SJCRH30 (cell line): ENCODE results near the gene RAB31. TPM values are rescaled to one million over a fixed set of nuclear protein-coding genes. Genes with fewer than 3 reads are reported as not detected.

Experiments
- DNase-seq, 2 experiments: peaks; one replicate each; pipeline ENCODE4 v3.0.0-alpha.2; 2015 to 2020
- H3K27ac ChIP-seq: fragments of 250-450 bp; sonication (Bioruptor Pico); 2 replicates; pipeline ENCODE4 v1.5.1; 2020; ENCODE audit warnings: mild to moderate bottlenecking, moderate library complexity
- H3K27me3 ChIP-seq: fragments of 250-450 bp; sonication (Bioruptor Pico); 2 replicates; pipeline ENCODE4 v1.5.1; 2020; ENCODE audit warnings: mild to moderate bottlenecking, moderate library complexity
- H3K36me3 ChIP-seq: fragments of 250-450 bp; sonication (Bioruptor Pico); 2 replicates; pipeline ENCODE4 v1.5.1; 2020; ENCODE audit warnings: mild to moderate bottlenecking, moderate library complexity
- H3K4me1 ChIP-seq: fragments of 250-450 bp; sonication (Bioruptor Pico); 2 replicates; pipeline ENCODE4 v1.5.1; 2020; ENCODE audit warnings: mild to moderate bottlenecking, moderate library complexity
- H3K4me3 ChIP-seq: fragments of 250-450 bp; sonication (Bioruptor Pico); 2 replicates; pipeline ENCODE4 v1.5.1; 2020; ENCODE audit warnings: mild to moderate bottlenecking, moderate library complexity
- H3K9me3 ChIP-seq: fragments of 250-450 bp; sonication (Bioruptor Pico); replicated peaks from 2 replicates; pipeline ENCODE4 v1.5.1; 2020; ENCODE audit warnings: mild to moderate bottlenecking, moderate library complexity
- total RNA-seq: library from RNA; depleted of rRNA; stranded (reverse); fragments of >200 nt; shearing (Covaris generic); gene quantifications from 2 replicates; pipeline ENCODE4 v1.2.3, GENCODE V29; 2014

RAB31 gene
- total RNA-seq, 1 experiment from 2014 or later, result 8.1 TPM

DNA sequence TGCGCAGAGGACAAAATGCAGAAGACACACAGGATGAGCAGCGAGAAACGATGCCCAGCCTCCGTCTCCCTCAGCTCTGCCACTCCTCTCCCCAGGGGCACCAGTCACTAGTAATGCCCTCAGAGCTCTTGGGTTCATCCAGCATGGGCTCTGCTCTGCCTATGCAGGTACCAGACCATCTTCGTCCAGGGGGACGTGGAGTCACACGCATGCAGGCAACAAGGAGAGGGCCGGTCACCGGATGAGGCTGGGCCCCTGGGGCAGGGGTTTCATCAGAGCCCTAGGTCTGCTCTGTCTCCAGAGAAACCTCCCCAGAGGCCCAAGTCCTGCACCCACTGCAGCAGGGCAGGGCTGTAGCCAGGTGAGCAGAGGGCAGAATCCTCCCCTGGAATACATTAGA, 23.9 kb downstream of the RAB31 start:
- no peak overlapping the region for H3K27ac ChIP-seq
- no peaks in the 10 kb centered on the region for H3K9me3 ChIP-seq
- no peaks in the 10 kb centered on the region for H3K36me3 ChIP-seq

DNA sequence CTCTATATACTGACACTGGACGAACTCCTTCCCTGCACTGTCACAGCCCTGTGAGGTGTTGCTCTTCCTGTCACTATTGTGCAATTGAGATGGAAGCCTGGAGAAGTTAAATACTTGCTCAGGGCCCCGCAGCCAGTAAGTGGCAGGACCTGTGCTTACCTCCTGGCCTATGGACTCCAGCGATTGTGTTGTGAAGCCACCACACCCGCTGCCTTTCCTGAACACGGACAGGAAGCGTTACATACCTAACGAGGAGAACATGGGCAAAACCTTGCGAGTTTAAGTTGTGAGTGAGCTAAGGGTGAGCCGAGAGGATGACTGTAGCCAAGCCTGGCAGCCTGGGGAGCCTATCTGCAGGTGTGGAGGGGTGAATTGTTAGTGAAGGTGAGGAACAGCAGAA, 26.1 kb downstream of the RAB31 start:
- no peak for DNase-seq
- H3K36me3 ChIP-seq, result no peaks in the 10 kb centered on the region
- no peak overlapping the region for H3K27ac ChIP-seq
- H3K27me3 ChIP-seq, result no peaks in the 10 kb centered on the region
- peaks cover 14% of the 10 kb centered on the region for H3K4me1 ChIP-seq
- H3K4me3 ChIP-seq, result no peak overlapping the region
- H3K9me3 ChIP-seq, result no peaks in the 10 kb centered on the region

More for the DNA sequence above, 23.9 kb downstream of the RAB31 start:
- Histone ChIP-seq H3K27me3 (no peaks in the 10 kb centered on the region), H3K4me3 (no peak overlapping the region), H3K4me1 (peaks cover 4% of the 10 kb centered on the region; the same call in 1 of the 2 replicates)
- no peak for DNase-seq

DNA sequence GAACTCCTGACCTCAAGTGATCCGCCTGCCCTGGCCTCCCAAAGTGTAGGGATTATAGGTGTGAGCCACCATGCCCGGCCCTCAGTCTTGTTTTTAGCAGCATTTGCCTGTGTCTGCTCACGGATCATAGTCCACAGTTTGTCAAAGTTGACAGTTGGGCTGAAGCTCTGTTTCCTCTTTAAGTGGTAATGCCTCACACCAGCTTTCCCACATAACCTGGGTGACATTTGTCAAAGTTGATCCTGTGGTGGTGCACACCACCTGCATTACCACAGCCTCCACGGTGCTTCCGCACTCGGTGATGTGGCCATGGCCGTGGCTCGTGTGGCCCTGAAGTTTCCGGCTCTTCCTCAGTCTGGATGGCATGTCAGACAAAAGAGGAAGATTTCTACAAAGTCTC, 27.1 kb downstream of the RAB31 start:
- no peaks in the 10 kb centered on the region for H3K36me3 ChIP-seq
- no peak overlapping the region for H3K4me3 ChIP-seq
- H3K27ac ChIP-seq, result no peak overlapping the region
- H3K4me1 ChIP-seq, result peaks cover 14% of the 10 kb centered on the region
- no peak for DNase-seq
- H3K27me3 ChIP-seq, result no peaks in the 10 kb centered on the region
- H3K9me3 ChIP-seq, result no peaks in the 10 kb centered on the region

DNA sequence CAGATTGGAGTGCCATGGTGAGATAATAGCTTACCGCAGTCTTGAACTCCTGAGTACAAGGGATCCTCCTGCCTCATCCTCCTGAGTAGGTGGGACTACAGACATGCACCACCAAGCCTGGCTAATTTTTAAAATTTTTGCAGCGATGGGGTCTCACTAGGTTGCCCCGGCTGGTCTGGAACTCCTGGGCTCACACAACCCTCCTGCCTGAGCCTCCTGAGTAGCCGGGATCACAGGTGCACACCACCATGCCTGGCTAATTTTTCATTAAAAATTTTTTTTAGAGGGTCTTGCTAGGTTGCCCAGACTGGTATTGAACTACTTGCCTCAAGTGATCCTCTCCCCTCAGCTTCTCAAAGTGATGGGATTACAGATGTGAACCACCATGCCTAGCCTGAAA, 27.8 kb downstream of the RAB31 start:
- no peak for DNase-seq
- Histone ChIP-seq H3K27me3 (no peaks in the 10 kb centered on the region), H3K27ac (no peak overlapping the region), H3K9me3 (no peaks in the 10 kb centered on the region), H3K36me3 (no peaks in the 10 kb centered on the region), H3K4me1 (peaks cover 14% of the 10 kb centered on the region), H3K4me3 (no peak overlapping the region)

DNA sequence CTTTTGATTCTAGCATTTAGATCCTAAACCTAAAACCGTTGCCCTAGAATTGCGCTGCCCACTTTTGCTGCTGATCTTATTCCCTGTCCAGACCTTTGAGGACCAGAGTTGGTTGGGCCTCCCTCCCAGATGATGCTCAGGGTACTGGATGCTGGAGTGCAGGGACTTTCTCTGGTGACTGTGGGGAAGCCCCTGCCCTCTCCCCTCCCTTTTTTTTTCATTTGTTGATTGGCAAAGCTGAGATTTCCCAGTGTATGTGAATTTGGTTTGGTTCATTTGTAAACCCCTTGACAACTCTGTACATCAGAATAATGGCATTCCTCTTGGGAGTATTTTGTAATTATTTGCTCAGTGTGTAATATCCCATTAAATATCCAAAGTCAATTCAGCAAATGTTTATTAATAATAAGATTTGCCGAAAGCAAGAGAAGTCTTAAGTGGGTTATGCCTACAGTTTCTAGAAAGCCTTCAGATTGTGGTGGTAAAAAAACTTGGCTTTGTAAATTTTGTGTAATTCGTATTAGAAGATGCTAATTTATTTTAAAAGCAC, 28.3 kb downstream of the RAB31 start:
- DNase-seq, result no peak
- H3K4me1 ChIP-seq, result peaks cover 14% of the 10 kb centered on the region

DNA sequence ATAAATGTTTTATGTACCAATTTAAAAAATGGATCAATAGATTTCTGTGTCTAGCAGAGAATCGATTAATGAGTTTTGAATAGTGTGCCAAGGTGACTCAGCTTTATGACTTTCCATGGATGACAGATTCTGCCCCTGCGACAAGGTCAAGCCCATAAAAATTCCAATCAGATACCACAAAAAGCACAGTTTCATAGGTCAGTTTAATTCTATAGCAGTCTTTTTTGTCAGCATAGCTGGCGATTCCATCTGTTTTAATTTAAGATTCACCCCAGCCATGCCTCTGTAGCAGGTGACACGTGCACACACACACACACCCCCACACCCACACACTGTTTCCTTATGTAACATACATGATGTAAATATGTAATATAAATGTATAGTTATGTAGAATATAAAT, 28.9 kb downstream of the RAB31 start:
- Histone ChIP-seq H3K4me1 (peaks cover 14% of the 10 kb centered on the region), H3K27me3 (no peaks in the 10 kb centered on the region), H3K9me3 (no peaks in the 10 kb centered on the region), H3K4me3 (no peak overlapping the region; the same call in 1 of the 2 replicates), H3K27ac (peak overlapping the region; percentile 39; the same call in 1 of the 2 replicates), H3K36me3 (no peaks in the 10 kb centered on the region)
- peak in 1 of 2 experiments; percentile 9 for DNase-seq

More for the DNA sequence above, 28.3 kb downstream of the RAB31 start:
- Histone ChIP-seq H3K27me3 (no peaks in the 10 kb centered on the region), H3K36me3 (no peaks in the 10 kb centered on the region), H3K27ac (no peak overlapping the region), H3K4me3 (no peak overlapping the region), H3K9me3 (no peaks in the 10 kb centered on the region)

DNA sequence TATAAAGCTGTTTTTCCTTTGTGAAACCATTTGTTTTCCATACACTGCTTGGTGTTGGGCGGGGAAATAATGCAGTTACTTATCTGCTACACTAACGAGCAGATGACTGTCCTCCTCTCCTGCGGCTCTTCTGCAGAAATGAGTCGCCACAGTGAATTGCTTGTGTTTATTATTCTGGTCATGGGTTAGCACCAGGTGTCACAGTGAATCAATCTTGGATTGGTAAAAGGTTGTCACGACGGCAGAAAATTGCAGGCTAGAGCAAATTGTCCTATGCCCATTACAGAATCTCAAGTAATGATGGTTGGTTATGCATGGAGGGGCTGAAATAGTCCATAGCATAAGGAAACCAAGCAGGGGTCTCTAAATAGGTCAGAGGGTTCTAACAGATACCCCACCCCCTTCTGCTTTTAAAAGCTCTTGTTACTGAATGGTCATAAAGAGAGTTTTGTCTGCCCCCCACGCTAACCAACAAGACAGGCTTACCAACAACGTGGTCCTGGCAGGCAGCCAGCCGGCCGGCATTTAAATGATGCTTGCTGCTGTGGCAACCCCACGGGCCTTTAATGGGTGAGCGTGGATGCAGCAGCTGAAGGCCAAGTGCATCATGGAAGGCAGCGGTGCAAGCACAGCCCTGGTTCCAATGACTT, 29.5 kb downstream of the RAB31 start:
- H3K9me3 ChIP-seq, result no peaks in the 10 kb centered on the region
- H3K27me3 ChIP-seq, result no peaks in the 10 kb centered on the region
- peak; percentile 72 to 76 for DNase-seq
- H3K4me3 ChIP-seq, result peak overlapping the region; percentile 29
- peaks cover 14% of the 10 kb centered on the region for H3K4me1 ChIP-seq
- H3K36me3 ChIP-seq, result no peaks in the 10 kb centered on the region
- peak overlapping the region; percentile 39 for H3K27ac ChIP-seq

DNA sequence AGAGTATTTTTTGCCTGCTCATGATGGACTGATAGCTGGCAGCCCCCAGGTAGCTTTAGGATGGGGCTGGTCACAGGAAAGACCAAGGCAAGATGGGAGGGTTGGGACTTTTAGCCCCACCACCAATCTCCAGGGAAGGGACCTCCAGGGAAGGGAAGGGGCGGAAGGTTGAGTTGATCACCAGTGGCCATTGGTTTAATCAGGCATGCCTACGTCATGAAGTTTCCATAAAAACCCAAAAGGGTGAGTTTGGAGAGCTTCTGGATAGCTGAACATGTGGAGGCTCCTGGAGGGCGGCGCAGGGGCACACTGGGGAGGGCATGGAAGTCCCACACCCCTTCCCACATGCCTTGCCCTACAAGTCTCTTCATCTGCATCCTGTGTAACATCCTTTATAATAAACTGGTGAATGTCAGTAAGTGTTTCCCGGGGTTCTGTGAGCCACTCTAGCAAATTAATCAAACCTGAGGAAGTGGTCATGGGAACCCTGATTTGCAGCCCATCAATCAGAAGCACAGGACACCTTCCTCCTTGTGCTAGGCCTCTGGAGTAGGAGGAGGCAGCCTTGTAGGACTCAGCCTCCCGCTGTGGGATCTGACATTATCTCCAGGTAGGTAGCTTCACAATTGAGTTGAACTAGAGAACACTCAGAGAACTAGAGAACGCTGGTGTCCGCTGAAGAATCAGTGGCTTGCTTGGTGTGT, 30.3 kb downstream of the RAB31 start:
- H3K36me3 ChIP-seq, result no peaks in the 10 kb centered on the region
- H3K4me3 ChIP-seq, result no peak overlapping the region
- DNase-seq, result no peak
- peak overlapping the region; percentile 39; the same call in 1 of the 2 replicates for H3K27ac ChIP-seq
- peaks cover 22% of the 10 kb centered on the region for H3K4me1 ChIP-seq
- no peaks in the 10 kb centered on the region for H3K9me3 ChIP-seq
- H3K27me3 ChIP-seq, result no peaks in the 10 kb centered on the region

DNA sequence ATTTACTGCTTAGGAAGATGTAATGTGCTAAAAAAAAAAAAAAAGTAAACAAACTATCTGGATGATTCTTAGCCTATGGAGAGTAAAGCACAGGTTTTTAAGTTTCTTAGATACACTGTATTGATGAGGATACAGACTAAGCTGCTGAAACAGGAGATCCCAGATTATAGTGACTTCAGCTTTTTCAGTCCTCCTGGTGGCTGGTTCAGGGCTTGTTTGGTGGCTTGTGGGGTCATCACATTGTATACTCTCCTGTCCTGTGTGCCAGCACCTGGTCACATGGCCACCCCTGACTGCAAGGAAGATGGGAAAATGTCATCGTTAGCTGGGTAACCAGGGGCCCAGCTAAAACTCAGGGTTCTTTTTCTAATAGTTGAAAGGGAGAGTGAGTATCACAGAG, 31.4 kb downstream of the RAB31 start:
- Histone ChIP-seq H3K9me3 (no peaks in the 10 kb centered on the region), H3K36me3 (no peaks in the 10 kb centered on the region), H3K4me3 (no peak overlapping the region), H3K27me3 (no peaks in the 10 kb centered on the region), H3K27ac (no peak overlapping the region), H3K4me1 (peaks cover 22% of the 10 kb centered on the region)
- no peak for DNase-seq

DNA sequence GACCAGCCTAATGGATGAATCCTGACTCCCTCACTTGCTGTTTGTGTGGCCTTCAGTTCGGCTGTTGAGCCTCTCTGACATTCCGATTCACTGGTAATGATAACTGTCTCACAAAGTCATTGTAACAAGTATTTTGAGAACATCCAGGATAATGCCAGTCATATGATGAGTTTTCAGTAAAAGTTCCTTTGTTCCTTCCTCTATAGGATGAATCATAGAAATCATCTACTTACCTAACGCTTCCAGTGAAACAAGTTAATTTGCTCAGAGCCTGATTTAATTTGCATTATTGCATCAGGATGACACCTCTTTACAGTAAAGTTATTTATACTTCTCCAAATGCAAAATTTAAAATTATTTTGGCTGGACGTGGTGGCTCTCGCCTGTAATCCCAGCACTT, 32.0 kb downstream of the RAB31 start:
- H3K36me3 ChIP-seq, result no peaks in the 10 kb centered on the region
- no peak overlapping the region for H3K4me3 ChIP-seq
- no peak overlapping the region for H3K27ac ChIP-seq
- no peaks in the 10 kb centered on the region for H3K27me3 ChIP-seq
- H3K9me3 ChIP-seq, result no peaks in the 10 kb centered on the region
- peaks cover 22% of the 10 kb centered on the region for H3K4me1 ChIP-seq
- DNase-seq, result no peak

DNA sequence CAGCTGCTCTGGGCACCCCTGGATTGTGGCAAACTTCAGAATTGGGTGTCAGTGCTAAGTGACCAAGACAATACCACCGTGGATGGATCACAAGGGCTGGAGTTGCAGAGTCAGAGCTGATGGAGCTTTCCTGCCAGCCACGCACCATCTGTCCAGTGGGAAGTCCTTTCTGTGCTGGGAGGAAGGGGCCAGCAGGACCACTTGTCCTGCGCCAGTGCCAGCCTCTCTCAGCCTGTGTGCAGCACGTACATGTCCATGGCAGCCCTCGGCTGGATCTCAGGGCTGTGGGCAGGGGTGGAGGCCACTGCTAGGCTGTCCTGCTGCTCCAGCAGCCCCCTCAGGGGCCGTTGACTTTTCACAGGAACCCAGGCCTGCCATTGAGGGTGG, 33.3 kb downstream of the RAB31 start:
- no peaks in the 10 kb centered on the region for H3K27me3 ChIP-seq
- H3K36me3 ChIP-seq, result no peaks in the 10 kb centered on the region
- no peak overlapping the region for H3K4me3 ChIP-seq
- peaks cover 22% of the 10 kb centered on the region for H3K4me1 ChIP-seq
- H3K9me3 ChIP-seq, result no peaks in the 10 kb centered on the region
- H3K27ac ChIP-seq, result no peak overlapping the region
- DNase-seq, result no peak

DNA sequence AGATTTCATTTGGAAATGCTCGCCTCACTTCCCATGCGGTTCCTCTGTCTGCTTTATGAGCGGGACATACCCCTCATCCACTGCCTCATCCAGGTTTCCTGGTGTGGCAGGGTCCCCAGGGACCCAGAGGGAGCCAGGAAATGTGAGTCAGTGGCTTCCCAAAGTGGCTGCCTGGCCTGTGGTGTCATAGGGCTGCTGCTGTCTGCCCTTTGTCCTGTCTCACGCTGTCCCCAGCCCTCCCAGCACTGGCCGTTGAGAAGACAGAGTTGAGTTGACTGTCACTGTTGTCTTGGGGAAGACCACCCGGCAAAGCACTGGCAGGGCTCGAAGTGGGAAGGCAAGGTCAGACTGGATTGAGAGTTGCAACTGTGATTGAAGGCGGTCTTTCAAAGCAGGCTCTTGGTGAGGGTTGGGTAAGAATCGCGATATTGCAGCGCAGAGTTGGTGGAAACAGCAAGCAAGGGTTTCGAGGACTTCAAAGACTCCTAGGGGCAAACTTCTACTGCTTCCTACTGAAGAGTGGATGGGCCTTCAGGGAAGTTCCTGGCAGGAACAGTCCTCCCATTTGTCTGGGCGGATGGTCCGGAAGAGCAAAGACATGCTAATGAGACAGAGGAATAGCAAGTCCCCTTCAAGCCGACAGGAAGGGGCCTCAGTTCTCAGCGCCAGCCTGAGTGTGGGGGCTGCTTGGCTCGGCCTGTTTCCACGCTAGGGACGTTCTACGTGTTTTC, 33.9 kb downstream of the RAB31 start:
- no peaks in the 10 kb centered on the region for H3K27me3 ChIP-seq
- no peak for DNase-seq
- no peaks in the 10 kb centered on the region for H3K9me3 ChIP-seq
- no peak overlapping the region for H3K4me3 ChIP-seq
- H3K27ac ChIP-seq, result no peak overlapping the region
- no peaks in the 10 kb centered on the region for H3K36me3 ChIP-seq
- H3K4me1 ChIP-seq, result peaks cover 19% of the 10 kb centered on the region

DNA sequence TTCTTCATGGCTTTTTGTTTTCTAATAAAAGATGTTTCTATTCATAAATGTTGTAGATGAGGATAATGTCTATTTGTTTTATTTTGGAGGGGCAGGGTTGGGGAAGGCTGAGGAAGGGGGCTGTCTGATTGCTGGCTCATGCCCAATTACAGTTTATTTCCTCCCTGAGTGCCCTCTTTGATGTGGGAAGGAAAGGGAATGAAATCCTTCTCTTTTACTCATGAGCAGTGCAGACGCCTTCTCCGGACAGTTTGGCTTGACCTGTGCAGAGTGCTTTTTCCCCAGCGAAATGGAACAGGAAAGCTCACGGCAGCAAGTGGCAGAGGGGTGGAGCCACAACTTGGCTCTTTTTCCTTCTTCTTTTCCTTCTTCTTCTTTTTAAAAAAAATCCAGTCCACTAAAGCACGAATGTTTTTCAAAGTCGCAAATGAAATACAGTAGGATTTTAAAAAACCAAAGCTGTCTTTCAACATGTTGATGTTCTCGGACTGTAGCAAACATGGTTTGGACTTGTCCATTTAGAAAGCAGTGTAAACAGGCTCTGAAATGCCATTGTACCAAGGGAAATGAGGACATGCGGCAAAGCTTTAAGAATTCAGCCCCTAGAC, 34.5 kb downstream of the RAB31 start:
- DNase-seq, result no peak
- H3K4me1 ChIP-seq, result peaks cover 12% of the 10 kb centered on the region

DNA sequence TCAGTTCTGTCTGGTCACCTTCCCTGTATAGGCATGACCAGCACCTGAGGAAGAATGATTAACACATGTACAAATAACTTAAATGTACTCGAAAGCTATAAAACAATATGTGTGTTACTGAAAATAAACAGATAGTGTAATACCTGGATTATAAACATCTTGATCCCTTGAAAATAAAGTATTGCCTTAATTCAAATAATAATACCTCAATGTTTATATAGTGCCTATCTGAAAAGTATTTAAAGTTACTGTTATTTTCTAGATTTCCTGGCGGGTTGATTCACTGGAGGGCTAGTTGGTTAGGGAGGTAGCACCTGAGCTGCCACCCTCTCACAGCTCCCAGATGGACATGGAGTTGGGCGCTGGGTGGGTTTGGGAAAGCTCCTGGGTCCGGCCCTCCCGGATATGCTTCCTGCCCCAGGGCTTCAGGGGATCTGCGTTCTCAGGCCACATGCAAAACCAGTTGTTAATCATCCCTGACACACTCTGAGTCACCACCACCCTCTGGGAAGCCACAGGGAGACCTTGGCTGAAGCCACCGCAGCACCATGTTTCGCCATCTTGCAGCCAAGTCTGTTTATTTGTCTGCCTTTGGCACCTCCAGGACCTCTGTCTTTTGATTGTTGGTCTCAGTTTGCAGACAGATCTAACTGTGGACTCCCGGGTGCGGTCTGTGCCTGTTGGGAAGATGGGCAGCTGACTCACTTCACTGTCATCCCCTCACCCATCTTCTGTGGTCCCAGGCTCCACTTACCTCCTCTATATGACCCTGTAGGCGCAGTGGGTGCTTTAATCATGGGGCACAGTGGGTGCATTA, 35.3 kb downstream of the RAB31 start:
- H3K27ac ChIP-seq, result no peak overlapping the region
- H3K27me3 ChIP-seq, result no peaks in the 10 kb centered on the region
- DNase-seq, result peak; percentile 49 to 51
- no peak overlapping the region for H3K4me3 ChIP-seq
- H3K4me1 ChIP-seq, result peaks cover 9% of the 10 kb centered on the region
- H3K9me3 ChIP-seq, result no peaks in the 10 kb centered on the region
- no peaks in the 10 kb centered on the region for H3K36me3 ChIP-seq

More for the DNA sequence above, 34.5 kb downstream of the RAB31 start:
- H3K9me3 ChIP-seq, result no peaks in the 10 kb centered on the region
- no peaks in the 10 kb centered on the region for H3K27me3 ChIP-seq
- H3K27ac ChIP-seq, result no peak overlapping the region
- H3K36me3 ChIP-seq, result no peaks in the 10 kb centered on the region
- H3K4me3 ChIP-seq, result no peak overlapping the region
